Activated T-cell treated with anti-CD3 and anti-CD28 coated beads for 48 hours (primary cell): Measurements from ENCODE around the gene CCNB2.

ENCODE experiments used
- DNase-seq: peaks from one replicate; pipeline ENCODE4 v3.0.0-alpha.2; 2020; ENCODE audit warnings: low read depth

The CCNB2 gene

DNA sequence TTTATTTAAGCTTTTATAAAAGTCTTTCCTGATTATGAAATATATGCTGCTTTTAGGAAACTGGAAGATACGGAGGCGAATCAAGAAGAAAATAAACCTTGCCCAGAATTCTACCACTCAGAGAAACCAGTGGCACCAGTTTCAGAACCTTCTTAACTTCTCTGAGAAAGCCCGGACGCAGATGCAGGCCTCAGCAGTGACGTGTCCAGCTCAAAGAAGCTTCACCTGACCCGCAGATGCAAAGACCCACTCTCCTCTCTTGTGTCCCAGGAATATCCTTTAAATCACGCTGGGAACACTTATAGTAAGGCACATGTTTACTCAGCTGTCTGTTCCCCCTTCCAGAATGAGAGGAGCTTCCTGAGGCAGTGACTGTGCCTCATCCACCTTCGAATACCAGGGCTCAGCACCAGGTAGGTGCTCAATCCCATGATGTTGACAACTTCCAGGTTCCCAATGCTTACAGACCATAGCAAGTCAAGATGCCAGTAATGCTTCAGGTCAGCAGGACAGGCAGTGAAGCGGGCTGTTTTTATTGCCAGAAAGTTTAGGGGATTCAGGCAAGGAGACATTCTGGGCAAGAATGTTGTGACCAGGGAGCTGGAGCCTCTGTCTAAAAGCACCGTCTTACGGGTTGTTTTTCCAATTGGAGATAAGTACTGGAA, 61.8 kb downstream of the CCNB2 start:
- DNase-seq = no peak

DNA sequence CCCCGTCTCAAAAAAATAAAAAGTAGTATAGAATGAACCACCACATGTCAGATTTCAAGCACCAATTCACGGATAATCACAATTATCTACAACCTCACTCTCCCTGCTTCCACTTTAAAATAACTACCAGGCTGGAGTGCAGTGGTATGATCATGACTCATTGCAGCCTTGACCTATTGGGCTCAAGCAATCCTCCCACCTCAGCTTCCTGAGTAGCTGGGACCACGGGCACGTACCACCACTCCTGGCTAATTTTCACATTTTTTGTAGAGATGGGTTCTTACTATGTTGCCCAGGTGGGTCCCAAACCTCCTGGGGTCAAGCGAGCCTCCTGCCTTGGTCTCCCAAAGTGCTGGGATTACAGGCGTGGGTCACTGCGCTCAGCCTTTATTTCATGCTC, 63.6 kb downstream of the CCNB2 start:
- DNase-seq = no peak

DNA sequence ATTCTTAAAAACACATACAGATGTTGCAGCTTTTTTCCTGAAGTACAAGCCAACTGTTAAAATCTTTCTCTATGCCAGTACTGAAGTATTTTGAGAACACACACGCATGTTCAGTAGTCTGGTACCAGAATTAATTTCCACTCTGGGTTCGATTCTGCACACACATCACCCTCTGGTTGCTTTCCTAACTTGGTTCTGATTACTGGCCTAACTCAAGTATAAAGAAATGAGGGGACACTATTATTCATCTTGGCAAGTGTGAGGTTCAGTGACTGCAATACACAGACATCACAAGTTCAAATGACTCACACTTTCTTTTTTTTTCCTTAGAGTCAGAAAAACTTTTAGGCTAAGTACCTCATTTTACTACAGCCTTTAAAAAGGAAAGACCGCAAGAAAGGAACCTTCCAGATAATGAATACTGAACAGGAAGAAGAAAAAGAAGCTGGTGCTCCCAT, 64.3 kb downstream of the CCNB2 start:
- DNase-seq = no peak

DNA sequence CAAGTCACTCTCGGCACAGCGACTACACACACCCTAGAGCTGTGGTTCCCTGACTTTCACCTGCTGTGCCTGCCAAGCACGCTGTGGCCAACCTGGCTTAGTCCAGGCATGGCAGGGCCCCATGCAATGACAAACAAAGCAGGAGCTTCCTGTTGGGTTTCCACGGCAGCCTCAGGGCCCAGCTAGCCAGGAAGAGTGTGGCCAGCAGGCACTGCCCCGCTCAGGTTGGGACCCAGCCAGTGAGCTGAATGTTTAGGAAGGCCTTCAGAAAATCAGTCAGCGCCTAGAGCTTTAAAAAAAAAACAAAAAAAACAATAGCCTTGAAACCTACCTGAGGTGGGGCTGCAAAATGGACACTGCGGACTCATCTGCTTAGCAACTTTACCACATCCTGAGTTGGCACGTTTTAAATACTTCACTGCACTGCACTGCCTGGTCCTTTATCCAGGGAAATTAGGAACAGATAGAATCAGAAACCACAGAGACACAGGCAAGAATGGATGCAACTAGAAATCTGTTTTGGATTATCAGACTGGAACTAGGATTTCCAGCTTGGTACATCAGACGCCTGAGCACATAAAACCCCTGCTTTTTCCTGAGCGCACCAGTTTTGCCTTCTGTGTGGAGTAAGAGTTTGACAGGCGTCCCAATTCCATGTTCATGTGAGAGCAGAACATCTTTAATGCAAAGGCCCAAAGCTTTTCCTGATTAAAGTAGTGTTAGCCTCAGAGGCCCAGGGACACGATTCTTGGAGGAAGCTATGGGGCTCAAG, 65.5 kb downstream of the CCNB2 start:
- DNase-seq = no peak

DNA sequence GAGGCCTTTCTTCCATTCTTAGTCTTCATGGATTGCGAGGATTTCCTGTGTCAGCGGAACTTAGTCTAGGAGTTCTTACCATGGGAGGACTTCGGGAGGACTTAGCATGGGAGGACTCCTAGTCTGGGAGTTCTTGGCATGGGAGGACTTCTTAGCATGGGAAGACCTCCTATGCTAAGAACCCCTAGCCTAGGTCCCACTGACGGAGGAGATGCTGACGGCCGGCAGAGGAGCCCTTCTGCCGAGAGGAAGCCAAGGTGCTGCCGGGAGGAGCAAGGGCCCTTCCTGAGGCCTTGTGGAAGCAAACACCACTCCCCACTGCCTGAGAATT, 66.1 kb downstream of the CCNB2 start:
- no peak for DNase-seq

DNA sequence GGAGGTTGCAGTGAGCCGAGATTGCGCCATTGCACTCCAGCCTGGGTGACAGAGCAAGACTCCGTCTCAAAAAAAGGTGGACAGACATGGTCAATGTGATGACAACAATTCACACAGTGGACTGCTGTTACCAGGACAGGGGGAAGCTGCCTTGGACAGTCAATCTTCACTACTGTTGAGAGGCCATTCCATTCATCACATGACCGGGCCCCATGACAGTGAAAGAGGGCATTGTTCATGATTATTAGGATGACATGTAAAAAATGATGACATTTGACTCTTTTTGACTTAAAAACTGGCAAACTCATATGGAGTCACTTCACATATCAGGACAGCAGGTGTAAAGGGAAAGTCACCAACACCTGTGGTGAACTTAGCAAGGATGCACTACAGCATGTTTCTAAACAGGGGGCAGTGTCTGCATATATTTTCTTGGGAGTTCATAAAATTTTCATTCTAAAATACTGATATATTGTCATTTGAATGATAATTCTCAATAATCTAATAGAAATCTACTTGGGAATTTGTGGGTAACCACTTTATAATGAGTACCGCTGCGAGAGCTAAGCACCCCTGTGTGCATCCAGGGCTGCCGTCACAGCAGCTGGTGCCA, 67.4 kb downstream of the CCNB2 start:
- no peak for DNase-seq

DNA sequence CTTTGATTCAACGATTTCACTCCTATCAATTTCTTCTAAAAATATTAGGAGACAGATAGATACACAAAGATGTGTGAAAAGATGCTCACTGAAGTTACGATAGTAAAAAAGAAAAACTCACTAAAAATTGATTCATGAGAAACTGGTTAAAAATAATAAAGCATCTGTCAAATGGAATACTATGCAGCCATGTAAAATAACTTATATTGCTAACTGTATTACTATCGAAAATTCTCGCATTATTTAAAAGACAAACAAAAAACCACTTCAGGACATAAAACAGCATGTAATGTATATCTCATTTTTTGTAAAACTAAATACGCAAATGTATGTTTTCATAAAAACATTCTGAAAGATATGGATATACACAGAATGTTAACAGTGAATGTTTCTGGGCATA, 68.2 kb downstream of the CCNB2 start:
- DNase-seq = no peak

DNA sequence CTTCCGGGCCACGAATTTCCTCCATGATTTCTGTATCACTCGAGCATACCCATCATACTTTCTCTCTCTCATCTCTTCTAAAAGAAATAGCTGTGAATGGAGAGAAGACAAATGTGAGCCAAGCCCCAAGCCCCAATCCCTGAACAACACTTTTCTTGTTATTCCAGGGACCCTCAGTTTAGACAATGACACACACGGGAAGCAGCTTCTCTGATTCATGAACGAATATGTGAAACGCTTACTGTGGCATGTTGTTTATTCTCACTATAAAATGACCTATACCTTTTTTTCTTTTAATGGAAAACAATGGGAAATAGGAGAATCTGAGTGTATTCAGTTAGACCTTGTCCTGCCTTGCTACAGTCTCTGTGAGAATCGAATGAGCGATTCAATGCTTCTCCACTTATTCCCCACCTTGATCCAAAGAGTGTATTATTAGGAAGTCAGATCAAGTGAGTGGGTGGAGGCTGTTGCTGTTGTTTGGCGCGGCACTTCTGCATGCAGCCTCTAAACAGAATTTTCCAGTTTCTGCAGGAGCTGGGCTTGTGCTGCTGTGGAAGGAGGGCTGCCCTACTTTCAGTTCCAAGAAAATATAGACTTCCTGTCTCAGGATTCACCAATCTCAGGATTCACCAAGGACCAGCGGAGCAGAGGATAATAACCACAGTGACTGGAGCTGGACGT, 69.3 kb downstream of the CCNB2 start:
- no peak for DNase-seq
